Measurements from ENCODE around the gene DARS1.

DNA sequence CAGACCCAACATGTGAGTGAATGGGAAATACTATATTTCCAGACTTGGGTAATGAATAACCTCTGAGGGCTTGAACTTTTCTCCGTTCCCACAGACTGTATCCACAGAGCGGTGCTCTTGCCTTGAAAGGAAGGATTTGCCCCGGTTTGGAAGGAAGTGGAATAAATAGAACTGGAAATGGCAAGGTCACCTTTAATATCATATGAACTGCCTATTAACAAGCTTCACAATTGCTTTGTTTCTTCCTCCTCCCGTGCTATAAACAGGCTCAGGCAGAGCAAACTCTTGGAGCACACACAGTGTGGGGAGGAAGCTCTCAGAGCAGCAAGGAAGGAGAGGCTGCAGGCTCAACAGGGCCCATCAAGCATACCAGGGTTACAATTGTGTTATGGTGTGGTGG is 28.5 kb upstream of the DARS1 start:
- TF ChIP-seq, protein P1, sequence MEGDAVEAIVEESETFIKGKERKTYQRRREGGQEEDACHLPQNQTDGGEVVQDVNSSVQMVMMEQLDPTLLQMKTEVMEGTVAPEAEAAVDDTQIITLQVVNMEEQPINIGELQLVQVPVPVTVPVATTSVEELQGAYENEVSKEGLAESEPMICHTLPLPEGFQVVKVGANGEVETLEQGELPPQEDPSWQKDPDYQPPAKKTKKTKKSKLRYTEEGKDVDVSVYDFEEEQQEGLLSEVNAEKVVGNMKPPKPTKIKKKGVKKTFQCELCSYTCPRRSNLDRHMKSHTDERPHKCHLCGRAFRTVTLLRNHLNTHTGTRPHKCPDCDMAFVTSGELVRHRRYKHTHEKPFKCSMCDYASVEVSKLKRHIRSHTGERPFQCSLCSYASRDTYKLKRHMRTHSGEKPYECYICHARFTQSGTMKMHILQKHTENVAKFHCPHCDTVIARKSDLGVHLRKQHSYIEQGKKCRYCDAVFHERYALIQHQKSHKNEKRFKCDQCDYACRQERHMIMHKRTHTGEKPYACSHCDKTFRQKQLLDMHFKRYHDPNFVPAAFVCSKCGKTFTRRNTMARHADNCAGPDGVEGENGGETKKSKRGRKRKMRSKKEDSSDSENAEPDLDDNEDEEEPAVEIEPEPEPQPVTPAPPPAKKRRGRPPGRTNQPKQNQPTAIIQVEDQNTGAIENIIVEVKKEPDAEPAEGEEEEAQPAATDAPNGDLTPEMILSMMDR (conservative IDR thresholded peaks at IDR 0.05; ENCODE audit: low read depth in 2 of 2), result peak in 1 of 2 experiments; percentile 21; a peak in 1 of 4 replicates
- TF ChIP-seq POLR2AphosphoS5 (IDR thresholded peaks at IDR 0.05; ENCODE audit: low read depth) (no peak), EZH2phosphoT487 (IDR thresholded peaks at IDR 0.05; ENCODE audit: unreplicated experiment) (no peak), REST (IDR thresholded peaks at IDR 0.05; ENCODE audit: unreplicated experiment) (no peak), CREB1 (CRISPR knock-in tag; IDR thresholded peaks at IDR 0.05; ENCODE audit: low read depth) (no peak), JUNB (IDR thresholded peaks at IDR 0.05; ENCODE audit: unreplicated experiment) (no peak)

Measured in GM23338 (cell line).